ENCODE results near the gene MYOC.
A peak's percentile ranks its signal among the peaks of the same experiment; 100 is the strongest.

Gene MYOC

DNA sequence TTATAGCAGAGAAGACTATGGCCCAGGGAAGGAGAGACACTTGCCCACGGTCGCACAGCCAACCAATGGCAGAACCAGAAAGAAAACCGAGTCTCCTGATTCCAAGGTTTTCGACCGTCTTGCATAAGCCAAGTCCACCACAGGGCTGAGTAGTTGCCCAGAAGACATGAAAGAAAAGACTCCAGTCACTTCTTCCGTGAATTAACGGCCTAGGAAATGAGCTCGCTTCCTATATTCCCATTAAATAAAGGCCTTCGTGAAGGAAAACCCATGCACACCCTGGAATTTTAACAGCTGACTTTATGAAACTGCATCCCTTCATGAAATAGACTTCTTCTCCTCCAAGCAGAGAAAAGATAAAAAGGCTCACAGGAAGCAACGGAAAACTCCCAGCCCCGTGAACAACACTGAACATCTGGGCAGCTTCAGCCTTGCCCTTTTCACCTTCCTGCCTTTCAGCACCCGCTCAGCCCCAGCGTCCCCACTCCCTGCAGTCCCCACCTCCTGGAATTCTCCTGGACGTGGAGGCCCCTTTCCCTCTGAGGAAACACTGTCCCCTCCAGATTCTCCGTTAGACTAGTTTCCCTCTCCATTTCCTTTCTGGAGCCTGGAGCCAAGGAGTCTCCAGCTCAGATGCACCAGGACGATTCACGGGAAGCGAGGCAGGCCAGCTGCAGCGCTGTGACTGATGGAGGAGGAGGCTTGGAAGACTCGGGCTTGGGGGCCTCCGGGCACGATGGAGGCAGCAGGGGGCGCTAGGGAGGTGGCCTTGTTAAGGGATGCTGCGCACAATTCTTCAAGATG lies 2.7 kb upstream of the MYOC start:
- TF ChIP-seq FOXP2 (optimal IDR thresholded peaks at IDR 0.05; ENCODE audit: borderline replicate concordance, extremely low read depth, extremely low read length, insufficient read depth) = peak; percentile 80
- TF ChIP-seq, protein P1, sequence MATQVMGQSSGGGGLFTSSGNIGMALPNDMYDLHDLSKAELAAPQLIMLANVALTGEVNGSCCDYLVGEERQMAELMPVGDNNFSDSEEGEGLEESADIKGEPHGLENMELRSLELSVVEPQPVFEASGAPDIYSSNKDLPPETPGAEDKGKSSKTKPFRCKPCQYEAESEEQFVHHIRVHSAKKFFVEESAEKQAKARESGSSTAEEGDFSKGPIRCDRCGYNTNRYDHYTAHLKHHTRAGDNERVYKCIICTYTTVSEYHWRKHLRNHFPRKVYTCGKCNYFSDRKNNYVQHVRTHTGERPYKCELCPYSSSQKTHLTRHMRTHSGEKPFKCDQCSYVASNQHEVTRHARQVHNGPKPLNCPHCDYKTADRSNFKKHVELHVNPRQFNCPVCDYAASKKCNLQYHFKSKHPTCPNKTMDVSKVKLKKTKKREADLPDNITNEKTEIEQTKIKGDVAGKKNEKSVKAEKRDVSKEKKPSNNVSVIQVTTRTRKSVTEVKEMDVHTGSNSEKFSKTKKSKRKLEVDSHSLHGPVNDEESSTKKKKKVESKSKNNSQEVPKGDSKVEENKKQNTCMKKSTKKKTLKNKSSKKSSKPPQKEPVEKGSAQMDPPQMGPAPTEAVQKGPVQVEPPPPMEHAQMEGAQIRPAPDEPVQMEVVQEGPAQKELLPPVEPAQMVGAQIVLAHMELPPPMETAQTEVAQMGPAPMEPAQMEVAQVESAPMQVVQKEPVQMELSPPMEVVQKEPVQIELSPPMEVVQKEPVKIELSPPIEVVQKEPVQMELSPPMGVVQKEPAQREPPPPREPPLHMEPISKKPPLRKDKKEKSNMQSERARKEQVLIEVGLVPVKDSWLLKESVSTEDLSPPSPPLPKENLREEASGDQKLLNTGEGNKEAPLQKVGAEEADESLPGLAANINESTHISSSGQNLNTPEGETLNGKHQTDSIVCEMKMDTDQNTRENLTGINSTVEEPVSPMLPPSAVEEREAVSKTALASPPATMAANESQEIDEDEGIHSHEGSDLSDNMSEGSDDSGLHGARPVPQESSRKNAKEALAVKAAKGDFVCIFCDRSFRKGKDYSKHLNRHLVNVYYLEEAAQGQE (IDR thresholded peaks at IDR 0.05; ENCODE audit: insufficient read depth in 1 of 2, low read depth in 2 of 2, low read length in 2 of 2) = no peak
- TF ChIP-seq TAF1 (IDR thresholded peaks at IDR 0.05; ENCODE audit: borderline replicate concordance, insufficient read depth, low read length) = no peak
- TF ChIP-seq SIN3A (IDR thresholded peaks at IDR 0.05; ENCODE audit: borderline replicate concordance, insufficient read depth, low read length) = no peak
- no peak for TF ChIP-seq POLR2AphosphoS5 (IDR thresholded peaks at IDR 0.05; ENCODE audit: low read depth, low read length)

DNA sequence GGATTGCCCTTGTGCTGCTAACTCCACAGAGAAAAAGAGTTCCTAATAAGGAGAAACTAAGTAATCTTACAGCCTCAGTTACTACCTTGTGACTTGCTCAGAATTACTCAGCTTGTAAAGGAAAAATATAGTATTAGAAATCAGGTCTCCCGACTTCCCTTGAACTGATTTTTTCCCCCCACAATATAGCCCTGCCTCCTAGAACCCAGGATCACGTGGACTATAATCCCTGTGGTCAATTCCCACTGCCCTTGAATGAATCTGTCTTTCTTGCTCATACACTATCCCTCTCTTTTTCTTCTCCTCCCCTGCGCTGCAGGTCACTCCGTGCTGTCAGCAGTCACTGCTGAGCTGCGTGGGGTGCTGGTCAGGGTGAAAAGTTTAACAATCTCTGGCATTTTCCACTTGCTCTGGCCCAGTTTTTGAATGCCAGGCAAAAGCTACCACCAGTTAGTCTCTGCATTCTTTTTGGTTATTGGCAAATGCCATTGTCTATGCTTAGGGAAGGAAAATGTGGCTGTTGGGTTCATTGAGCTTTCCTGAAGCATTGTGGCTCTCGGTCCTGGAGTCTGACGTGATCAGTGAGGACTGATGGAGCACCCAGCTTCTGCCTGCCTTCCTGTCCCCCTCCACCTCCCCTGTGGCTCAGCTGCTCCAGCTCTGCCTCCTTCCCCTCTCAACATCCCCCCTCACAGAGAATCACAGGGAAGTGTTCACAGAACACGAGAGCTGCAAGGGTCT lies 1.9 kb upstream of the MYOC start:
- TF ChIP-seq SIN3A (IDR thresholded peaks at IDR 0.05; ENCODE audit: borderline replicate concordance, insufficient read depth, low read length) (no peak), TAF1 (IDR thresholded peaks at IDR 0.05; ENCODE audit: borderline replicate concordance, insufficient read depth, low read length) (no peak), POLR2AphosphoS5 (IDR thresholded peaks at IDR 0.05; ENCODE audit: low read depth, low read length) (no peak), FOXP2 (optimal IDR thresholded peaks at IDR 0.05; ENCODE audit: borderline replicate concordance, extremely low read depth, extremely low read length, insufficient read depth) (no peak)
- TF ChIP-seq, protein P1 (IDR thresholded peaks at IDR 0.05; ENCODE audit: insufficient read depth in 1 of 2, low read depth in 2 of 2, low read length in 2 of 2) = no peak

DNA sequence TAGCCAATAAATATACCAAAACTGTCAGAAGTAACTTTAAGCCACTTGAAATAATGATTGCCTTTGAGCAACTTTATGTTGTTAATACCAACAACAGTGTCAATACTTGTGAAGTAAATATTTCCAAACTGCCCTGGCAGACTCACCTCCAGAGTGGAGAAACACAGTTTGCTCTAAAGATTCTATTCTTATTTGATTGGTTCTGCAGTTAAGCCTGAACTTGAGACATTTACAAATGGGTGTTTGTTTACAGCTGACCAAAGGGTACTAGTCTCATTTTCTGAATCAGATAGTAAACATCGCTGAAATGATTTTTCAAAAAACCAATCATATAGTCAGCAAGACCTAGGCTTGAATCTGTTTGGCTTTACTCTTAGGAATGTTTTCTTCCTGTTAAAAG lies 1.3 kb upstream of the MYOC start:
- TF ChIP-seq, protein P1 (IDR thresholded peaks at IDR 0.05; ENCODE audit: insufficient read depth in 1 of 2, low read depth in 2 of 2, low read length in 2 of 2) = no peak
- no peak for TF ChIP-seq FOXP2 (optimal IDR thresholded peaks at IDR 0.05; ENCODE audit: borderline replicate concordance, extremely low read depth, extremely low read length, insufficient read depth)
- TF ChIP-seq TAF1 (IDR thresholded peaks at IDR 0.05; ENCODE audit: borderline replicate concordance, insufficient read depth, low read length) = no peak
- no peak for TF ChIP-seq POLR2AphosphoS5 (IDR thresholded peaks at IDR 0.05; ENCODE audit: low read depth, low read length)
- TF ChIP-seq SIN3A (IDR thresholded peaks at IDR 0.05; ENCODE audit: borderline replicate concordance, insufficient read depth, low read length) = no peak

DNA sequence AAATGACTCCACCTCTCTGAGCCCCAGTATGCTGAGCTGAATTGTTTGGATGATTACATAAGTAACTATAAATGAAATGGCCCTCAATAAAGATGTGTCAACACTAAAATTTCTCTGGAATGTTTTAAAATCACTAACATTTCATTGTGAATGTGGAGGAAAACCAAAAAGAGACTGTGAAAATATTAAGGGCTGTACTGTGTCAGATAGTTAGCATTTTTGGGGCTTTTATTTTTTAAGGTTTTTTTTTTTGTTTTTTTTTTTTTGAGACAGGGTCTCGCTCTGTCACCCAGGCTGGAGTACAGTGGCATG lies 6.3 kb downstream of the MYOC start:
- no peak for TF ChIP-seq SIN3A (IDR thresholded peaks at IDR 0.05; ENCODE audit: borderline replicate concordance, insufficient read depth, low read length)
- TF ChIP-seq POLR2AphosphoS5 (IDR thresholded peaks at IDR 0.05; ENCODE audit: low read depth, low read length) = no peak

DNA sequence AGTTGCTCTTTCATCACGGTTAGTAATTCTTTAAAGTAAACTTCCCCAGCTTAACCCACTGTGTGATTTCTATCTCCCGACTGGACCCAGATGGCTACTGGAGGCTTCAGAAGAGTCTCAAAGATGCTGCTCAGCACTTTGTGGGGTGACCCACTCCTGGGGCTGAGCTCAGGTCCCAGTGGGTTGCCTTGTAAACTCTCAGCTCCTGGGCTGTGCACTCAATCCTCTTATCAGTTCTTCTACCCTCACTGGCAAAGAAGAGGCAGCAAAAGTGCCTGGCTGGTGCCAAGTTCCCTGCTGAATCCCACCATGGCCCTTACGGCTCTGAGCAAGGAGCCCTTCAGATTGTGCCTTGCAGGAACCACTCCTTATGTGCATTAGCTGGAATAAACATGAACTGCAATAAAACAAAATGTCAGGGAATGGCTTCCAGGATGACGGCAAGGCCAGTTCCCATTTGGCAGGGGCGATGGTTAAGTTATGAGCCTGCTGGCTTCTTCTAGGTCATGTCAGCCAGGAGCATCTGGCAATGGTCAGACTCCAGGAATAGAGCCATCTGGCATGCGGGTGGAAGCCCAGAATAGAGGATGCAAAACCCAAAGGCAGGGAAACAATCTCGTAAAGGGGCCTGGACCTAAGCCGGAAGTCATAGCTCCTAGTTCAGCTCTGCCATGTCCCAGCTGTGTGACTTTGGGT lies 6.8 kb downstream of the MYOC start:
- no peak for TF ChIP-seq FOXP2 (optimal IDR thresholded peaks at IDR 0.05; ENCODE audit: borderline replicate concordance, extremely low read depth, extremely low read length, insufficient read depth)
- TF ChIP-seq TAF1 (IDR thresholded peaks at IDR 0.05; ENCODE audit: borderline replicate concordance, insufficient read depth, low read length) = no peak
- TF ChIP-seq POLR2AphosphoS5 (IDR thresholded peaks at IDR 0.05; ENCODE audit: low read depth, low read length) = no peak
- TF ChIP-seq, protein P1 (IDR thresholded peaks at IDR 0.05; ENCODE audit: insufficient read depth in 1 of 2, low read depth in 2 of 2, low read length in 2 of 2) = no peak
- TF ChIP-seq SIN3A (IDR thresholded peaks at IDR 0.05; ENCODE audit: borderline replicate concordance, insufficient read depth, low read length) = no peak

Measured in PFSK-1 (cell line).